ENCODE results near the gene SLC5A7. TPM values are rescaled to one million over a fixed set of nuclear protein-coding genes. Genes with fewer than 3 reads are reported as not detected.

SLC5A7 gene
- total RNA-seq, 3 donors from 2014 or later (not counting 1 experiment from before 2014, with no cell fraction given): not detected

DNA sequence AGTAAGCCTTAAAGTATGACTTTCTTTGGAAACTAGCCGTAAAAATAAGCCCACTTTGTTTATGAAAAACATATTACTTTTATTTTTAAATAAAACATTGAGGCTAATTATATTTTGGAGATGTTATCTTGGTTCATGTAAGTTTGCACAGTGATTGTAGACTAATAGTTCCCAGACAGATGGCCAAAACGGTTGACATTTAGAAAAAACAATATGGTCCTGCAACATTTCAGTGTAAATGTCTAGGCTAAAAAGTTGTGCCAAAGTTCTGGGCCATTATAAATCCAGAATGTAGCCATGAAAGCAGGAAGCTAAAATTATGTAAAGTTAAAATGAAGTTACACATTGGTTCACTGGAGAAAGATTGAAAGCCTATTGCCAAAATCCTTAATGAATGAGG lies 43.6 kb downstream of the SLC5A7 start:
- no peak overlapping the region for H3K27ac Mint-ChIP-seq
- H3K27me3 ChIP-seq (ENCODE audit: control insufficient read depth, insufficient read depth, low read length): no peaks in the 10 kb centered on the region
- 69% methylated on average over 1 of the region's 2 CpGs for WGBS (ENCODE audit: insufficient coverage)
- H3K27me3 Mint-ChIP-seq (ENCODE audit: low read depth in 2 of 2): no peaks in the 10 kb centered on the region
- no peak overlapping the region for H3K27ac ChIP-seq (ENCODE audit: low read length)
- H3K4me1 ChIP-seq (ENCODE audit: control insufficient read depth, insufficient read depth, low read length): no peaks in the 10 kb centered on the region
- no peaks in the 10 kb centered on the region for H3K36me3 Mint-ChIP-seq
- H3K9me3 Mint-ChIP-seq: peaks cover 0 to 5% of the 10 kb centered on the region in 2 donors
- H3K4me1 Mint-ChIP-seq: no peaks in the 10 kb centered on the region
- TF ChIP-seq, protein P1, sequence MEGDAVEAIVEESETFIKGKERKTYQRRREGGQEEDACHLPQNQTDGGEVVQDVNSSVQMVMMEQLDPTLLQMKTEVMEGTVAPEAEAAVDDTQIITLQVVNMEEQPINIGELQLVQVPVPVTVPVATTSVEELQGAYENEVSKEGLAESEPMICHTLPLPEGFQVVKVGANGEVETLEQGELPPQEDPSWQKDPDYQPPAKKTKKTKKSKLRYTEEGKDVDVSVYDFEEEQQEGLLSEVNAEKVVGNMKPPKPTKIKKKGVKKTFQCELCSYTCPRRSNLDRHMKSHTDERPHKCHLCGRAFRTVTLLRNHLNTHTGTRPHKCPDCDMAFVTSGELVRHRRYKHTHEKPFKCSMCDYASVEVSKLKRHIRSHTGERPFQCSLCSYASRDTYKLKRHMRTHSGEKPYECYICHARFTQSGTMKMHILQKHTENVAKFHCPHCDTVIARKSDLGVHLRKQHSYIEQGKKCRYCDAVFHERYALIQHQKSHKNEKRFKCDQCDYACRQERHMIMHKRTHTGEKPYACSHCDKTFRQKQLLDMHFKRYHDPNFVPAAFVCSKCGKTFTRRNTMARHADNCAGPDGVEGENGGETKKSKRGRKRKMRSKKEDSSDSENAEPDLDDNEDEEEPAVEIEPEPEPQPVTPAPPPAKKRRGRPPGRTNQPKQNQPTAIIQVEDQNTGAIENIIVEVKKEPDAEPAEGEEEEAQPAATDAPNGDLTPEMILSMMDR (IDR thresholded peaks at IDR 0.05): no peak
- H3K36me3 ChIP-seq (ENCODE audit: control insufficient read depth, insufficient read depth, low read length): no peaks in the 10 kb centered on the region
- no peak overlapping the region for H3K4me3 ChIP-seq (ENCODE audit: low read length)
- ATAC-seq (no peak), DNase-seq (no peak)
- intact Hi-C loops (cut with micrococcal nuclease): no loop called here
- no peak overlapping the region for H3K4me3 Mint-ChIP-seq
- H3K9me3 ChIP-seq (ENCODE audit: control insufficient read depth, insufficient read depth, low read length): no peaks in the 10 kb centered on the region

DNA sequence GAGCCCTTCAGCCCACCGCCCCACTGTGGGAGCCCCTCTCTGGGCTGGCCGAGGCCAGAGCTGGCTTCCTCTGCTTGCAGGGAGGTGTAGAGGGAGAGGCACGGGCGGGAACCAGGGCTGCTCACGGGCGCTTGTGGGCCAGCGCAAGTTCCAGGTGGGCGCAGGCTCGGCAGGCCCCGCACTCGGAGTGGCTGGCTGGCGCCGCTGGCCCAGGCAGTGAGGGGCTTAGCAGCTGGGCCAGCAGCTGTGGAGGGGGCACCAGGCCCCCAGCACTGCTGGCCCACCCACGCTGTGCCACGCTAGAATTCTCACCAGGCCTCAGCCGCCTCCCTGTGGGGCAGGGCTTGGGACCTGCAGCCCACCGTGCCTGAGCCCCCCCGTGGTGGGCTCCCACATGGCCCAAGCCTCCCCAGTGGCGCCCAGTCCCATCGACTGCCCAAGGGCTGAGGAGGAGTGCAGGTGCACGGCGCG lies 45.2 kb downstream of the SLC5A7 start:
- no peak overlapping the region for H3K27ac Mint-ChIP-seq

DNA sequence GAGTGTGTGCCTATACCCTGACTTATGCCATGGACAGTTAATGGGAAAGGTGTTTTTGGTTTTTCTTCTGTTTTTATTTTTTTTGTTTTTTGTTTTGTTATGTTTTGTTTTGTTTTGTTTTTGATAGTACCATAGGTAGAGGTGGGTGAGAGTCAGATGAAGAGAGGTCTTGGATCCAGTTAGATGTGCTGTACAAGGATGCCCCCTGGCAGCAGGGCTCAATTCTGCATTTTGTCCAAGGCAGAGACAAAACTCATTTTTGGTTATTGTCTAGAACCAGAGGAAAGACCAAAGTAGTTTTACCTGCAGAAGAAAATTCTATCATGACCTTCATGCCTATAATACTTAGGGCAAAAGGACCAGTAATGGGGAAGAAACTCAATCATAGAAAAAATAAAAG lies 48.5 kb downstream of the SLC5A7 start:
- no peak overlapping the region for H3K27ac ChIP-seq (ENCODE audit: low read length)
- H3K27ac Mint-ChIP-seq: no peak overlapping the region
- no peak overlapping the region for H3K4me3 Mint-ChIP-seq
- DNase-seq (no peak), ATAC-seq (no peak)
- no peaks in the 10 kb centered on the region for H3K27me3 ChIP-seq (ENCODE audit: control insufficient read depth, insufficient read depth, low read length)
- intact Hi-C loops (cut with micrococcal nuclease): no loop called here
- no peaks in the 10 kb centered on the region for H3K36me3 Mint-ChIP-seq
- no peaks in the 10 kb centered on the region for H3K4me1 Mint-ChIP-seq
- H3K4me1 ChIP-seq (ENCODE audit: control insufficient read depth, insufficient read depth, low read length): no peaks in the 10 kb centered on the region
- no peaks in the 10 kb centered on the region for H3K27me3 Mint-ChIP-seq (ENCODE audit: low read depth in 2 of 2)
- TF ChIP-seq, protein P1 (IDR thresholded peaks at IDR 0.05): no peak
- H3K4me3 ChIP-seq (ENCODE audit: low read length): no peak overlapping the region
- peaks cover 6 to 12% of the 10 kb centered on the region in 2 donors for H3K9me3 Mint-ChIP-seq
- H3K36me3 ChIP-seq (ENCODE audit: control insufficient read depth, insufficient read depth, low read length): no peaks in the 10 kb centered on the region
- H3K9me3 ChIP-seq (ENCODE audit: control insufficient read depth, insufficient read depth, low read length): no peaks in the 10 kb centered on the region

More for the DNA sequence above, 45.2 kb downstream of the SLC5A7 start:
- no peak overlapping the region for H3K4me3 ChIP-seq (ENCODE audit: low read length)
- Mint-ChIP-seq H3K9me3 (peaks cover 0 to 7% of the 10 kb centered on the region in 2 donors), H3K4me3 (no peak overlapping the region), H3K36me3 (no peaks in the 10 kb centered on the region), H3K4me1 (no peaks in the 10 kb centered on the region), H3K27me3 (ENCODE audit: low read depth in 2 of 2) (no peaks in the 10 kb centered on the region)
- no peaks in the 10 kb centered on the region for H3K27me3 ChIP-seq (ENCODE audit: control insufficient read depth, insufficient read depth, low read length)
- DNase-seq (no peak), ATAC-seq (no peak)
- no peaks in the 10 kb centered on the region for H3K36me3 ChIP-seq (ENCODE audit: control insufficient read depth, insufficient read depth, low read length)
- WGBS (ENCODE audit: insufficient coverage): 95% methylated on average over 23 of the region's 23 CpGs
- no peak overlapping the region for H3K27ac ChIP-seq (ENCODE audit: low read length)
- intact Hi-C loops (cut with micrococcal nuclease): no loop called here
- H3K9me3 ChIP-seq (ENCODE audit: control insufficient read depth, insufficient read depth, low read length): no peaks in the 10 kb centered on the region
- TF ChIP-seq, protein P1 (IDR thresholded peaks at IDR 0.05): no peak
- H3K4me1 ChIP-seq (ENCODE audit: control insufficient read depth, insufficient read depth, low read length): no peaks in the 10 kb centered on the region

DNA sequence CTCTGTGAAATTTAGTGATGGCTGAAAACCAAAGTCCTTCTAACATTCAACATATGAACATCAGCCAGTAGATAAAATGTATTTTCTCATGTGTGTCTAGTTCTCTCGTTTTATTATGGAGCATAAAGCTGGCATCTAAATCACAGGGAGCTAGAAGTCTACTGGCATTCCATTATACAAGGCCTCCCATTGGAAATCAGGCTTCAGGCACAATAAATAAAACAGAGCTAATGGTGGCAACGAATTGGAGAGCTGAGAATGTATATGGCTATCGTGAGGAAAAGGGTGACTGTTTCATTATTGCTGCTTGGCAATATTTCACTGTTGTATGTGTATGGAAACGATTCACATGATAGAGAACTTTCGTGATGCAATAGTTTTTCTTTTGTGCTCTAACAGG lies 62.4 kb downstream of the SLC5A7 start:
- Mint-ChIP-seq H3K4me1 (no peaks in the 10 kb centered on the region), H3K9me3 (peaks cover 5 to 9% of the 10 kb centered on the region in 2 donors), H3K36me3 (no peaks in the 10 kb centered on the region), H3K4me3 (no peak overlapping the region), H3K27me3 (ENCODE audit: low read depth in 2 of 2) (no peaks in the 10 kb centered on the region), H3K27ac (no peak overlapping the region)
- H3K27ac ChIP-seq (ENCODE audit: low read length): no peak overlapping the region
- no peaks in the 10 kb centered on the region for H3K9me3 ChIP-seq (ENCODE audit: control insufficient read depth, insufficient read depth, low read length)
- 81% methylated on average over 3 of the region's 5 CpGs for WGBS (ENCODE audit: insufficient coverage)
- no peaks in the 10 kb centered on the region for H3K36me3 ChIP-seq (ENCODE audit: control insufficient read depth, insufficient read depth, low read length)
- TF ChIP-seq, protein P1 (IDR thresholded peaks at IDR 0.05): no peak
- intact Hi-C loops (cut with micrococcal nuclease): no loop called here
- H3K4me3 ChIP-seq (ENCODE audit: low read length): no peak overlapping the region
- H3K27me3 ChIP-seq (ENCODE audit: control insufficient read depth, insufficient read depth, low read length): no peaks in the 10 kb centered on the region
- no peak for ATAC-seq
- H3K4me1 ChIP-seq (ENCODE audit: control insufficient read depth, insufficient read depth, low read length): no peaks in the 10 kb centered on the region
- DNase-seq: no peak

Measured in natural killer cell (primary cell).